Embryonic facial prominence (tissue), 1 donor: ENCODE results near the gene NOTCH1.
"Not testable (repeated sequence)": the region's sequence is repeated elsewhere in the genome, so short reads cannot be mapped to it uniquely, and the experiment has no call there.

Experiments used
- DNase-seq: peaks from one replicate; pipeline ENCODE4 v3.0.0-alpha.2; 2016; ENCODE audit errors: extremely low spot score

The NOTCH1 gene

DNA sequence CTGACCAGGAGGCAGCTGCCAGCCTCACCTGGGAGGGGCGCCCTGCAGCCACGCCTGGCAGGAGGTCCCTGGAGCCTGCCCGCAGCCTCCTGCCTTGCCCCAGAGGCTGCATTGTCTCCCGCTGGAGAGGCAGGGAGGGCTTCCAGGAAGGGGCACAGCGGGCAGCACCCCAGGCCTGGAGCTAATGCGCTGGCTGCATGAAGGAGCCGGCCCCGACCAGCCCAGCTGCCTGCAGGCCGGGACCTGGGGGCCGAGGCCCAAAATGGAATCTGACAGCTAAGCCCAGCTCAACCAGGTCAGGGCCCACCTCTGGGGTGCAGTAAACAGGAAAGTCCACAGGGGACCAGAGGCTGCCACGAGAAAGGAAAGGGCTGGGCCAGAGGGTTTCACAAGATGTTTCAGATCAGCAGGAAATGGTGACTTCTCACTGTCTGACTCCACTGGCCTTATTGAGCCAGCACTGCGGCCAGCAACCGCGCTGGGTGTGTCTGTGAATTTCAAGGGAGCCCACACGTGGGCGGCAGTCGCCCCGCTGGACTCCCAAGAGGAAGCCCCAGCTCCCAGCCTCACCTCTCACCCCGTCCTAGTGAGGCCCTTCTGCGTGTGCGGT is 18.6 kb upstream of the NOTCH1 start:
- DNase-seq = no peak

DNA sequence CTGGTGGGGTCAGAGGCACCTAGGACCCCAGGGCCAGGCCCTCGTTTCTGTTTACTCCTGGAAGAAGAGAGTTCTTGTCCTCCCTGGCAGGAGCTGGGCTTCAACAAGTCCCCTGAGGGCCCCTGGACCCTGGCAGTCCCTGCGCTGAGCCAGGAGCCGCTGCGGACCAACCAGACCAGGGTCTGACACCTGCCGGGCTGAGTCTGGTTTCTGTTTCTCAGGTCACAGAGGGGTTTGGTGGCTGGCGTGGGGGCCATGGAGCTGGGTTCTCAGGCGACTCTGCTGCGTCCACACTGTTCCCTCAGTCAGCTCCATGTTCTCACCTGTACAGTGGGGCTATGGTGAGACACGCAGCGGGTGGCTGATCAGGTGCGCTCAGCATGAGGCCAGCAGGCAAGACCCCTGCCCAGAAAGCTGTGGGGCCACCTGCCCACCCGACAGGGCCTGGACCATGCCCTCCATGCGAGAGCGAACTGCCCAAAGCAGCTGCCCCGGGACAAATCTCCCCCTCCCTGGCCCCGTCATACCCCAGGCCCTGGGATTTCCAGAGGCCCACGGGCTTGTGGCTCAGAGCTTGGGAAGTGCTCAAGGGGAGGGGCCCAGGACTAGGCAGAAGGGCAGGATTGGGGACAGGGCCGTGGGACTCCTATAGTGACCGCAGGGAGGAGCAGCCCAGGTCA is 17.9 kb upstream of the NOTCH1 start:
- no peak for DNase-seq

DNA sequence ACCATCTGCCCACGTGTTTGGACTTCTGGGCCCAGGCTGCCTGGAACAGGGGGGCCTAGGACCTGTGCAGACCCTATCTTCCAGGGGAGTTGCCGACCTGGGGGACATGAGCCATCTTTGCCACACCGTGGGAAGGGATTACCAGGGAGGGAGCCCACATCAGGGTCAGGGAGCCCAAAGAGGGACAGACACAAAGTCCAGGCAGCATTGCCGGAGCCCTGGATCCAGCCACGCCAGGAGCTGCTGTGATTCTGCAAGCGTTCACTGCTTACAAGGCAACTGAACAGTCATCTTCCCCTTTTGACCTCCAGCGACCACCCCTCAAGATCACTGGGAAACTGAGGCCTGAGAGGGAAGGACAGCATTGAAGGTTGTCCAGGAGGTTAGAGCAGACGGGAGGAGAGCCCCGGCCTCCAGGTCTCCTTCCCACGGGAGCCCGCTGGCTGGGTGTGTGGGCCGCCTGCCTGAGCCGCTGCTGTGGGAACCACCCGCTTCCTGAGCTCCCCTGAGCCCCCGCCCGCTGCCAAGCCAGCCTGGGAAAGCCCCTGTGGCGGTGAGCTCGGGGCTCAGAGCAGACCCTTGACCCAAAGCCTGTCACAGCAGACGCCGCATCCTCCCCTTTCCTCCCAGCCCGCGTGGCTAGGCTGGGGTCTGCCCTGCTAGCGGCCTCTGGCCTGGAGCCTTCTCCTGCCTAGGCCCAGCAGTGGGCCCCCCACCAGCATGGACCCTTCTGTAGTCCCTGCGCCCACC is 17.1 kb upstream of the NOTCH1 start:
- DNase-seq = no peak

DNA sequence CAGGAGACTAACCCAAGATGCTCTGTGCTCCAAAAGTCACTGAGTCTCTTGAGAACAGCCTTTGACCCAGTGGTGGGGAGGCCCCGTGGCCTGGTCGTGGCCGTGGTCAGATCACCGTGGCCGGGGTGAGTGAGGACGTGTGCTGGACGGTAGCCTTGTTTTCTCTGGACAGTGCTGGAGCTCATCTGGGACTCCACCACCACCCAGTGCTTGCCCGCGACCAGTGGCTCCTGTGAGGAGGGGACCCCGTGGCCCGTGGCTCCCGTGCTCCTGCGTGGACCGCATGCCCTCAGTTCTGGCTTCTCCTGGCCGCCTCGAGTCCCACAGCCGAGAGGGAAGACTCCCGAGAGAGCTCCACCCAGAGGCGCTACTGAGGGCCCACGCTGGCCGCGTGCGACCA is 15.9 kb upstream of the NOTCH1 start:
- no peak for DNase-seq

DNA sequence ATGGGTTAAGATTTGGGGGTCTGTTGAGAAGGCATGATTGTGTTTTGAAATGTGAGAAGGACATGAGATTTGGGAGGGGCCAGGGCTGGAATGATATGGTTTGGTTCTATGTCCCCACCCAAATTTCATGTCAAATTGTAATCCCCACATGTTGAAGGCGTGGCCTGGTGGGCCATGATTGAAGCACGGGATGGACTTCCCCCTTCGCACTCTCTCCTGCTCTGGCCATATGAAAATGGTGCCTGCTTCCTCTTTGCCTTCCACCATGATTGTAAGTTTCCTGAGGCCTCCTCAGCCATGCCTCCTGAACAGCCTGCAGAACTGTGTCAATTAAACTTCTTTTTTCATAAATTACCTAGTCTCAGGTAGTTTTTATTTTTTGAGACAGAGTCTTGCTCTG is 14.7 kb upstream of the NOTCH1 start:
- no peak for DNase-seq

DNA sequence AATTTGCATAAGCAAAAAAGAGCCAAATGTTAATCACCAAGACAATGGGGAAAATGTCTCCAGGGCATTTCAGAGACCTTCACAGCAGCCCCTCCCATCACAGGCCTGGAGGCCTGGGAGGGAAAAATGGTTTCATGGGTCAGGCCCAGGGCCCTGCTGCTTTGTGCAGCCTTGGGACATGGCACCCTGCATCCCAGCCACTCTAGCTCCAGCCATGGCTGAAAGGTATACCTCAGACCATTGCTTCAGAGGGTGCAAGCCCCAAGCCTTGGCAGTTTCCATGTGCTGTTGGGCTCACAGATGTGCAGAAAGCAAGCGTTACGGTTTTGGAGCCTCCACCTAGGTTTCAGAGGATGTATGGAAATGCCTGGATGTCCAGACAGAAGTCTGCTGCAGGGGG is 13.5 kb upstream of the NOTCH1 start:
- not testable (repeated sequence) for DNase-seq

DNA sequence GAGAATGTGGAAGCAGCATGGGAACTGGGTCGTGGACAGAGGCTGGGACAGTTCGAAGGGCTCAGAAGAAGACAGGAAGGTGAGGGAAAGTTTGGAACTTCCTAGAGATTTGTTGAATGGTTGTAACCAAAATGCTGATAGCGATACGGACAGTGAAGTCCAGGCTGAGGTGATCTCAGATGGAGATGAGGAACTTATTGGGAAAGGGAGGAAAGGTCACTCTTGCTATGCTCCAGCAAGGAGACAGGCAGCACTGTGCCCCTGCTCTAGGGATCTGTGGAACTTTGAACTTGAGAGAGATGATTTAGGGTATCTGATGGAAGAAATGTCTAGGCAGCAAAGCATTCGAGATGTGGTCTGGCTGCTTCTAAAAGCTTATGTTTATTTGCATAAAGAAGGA is 13.0 kb upstream of the NOTCH1 start:
- not testable (repeated sequence) for DNase-seq

DNA sequence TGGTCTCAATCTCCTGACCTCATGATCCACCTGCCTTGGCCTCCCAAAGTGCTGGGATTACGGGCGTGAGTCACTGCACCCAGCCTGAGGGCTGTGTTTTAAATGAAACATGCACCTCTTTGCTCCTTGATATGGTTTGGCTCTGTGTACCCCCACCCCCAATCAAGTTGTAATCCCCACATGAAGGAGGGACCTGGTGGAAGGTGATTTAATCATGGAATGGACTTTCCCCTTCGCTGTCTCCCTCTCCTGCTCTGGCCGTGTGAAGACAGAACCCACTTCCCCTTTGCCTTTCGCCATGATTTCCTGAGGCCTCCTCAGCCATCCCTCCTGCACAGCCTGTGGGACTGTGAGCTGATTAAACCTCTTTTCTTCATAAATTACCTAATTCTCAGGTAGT is 12.5 kb upstream of the NOTCH1 start:
- DNase-seq = no peak

DNA sequence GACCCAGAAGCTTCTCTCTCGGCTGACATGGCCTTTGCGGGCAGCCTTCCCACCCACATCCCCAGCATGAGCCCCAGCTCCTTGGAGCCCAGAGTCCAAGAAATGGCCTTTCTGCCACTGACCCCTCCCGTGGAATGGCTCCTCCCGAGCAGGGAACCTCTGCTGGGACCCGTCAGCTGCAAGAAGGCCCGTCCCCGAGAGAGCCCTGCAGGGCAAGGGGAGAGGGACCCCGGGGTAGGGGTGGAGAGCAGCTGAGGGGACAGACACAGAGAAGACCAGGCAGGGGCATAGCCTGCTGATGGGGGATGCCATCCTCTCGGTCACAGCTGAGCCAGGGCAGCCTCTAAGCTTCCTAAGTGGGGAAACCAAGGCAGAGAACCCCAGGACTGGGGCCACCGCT is 11.2 kb upstream of the NOTCH1 start:
- DNase-seq = no peak

DNA sequence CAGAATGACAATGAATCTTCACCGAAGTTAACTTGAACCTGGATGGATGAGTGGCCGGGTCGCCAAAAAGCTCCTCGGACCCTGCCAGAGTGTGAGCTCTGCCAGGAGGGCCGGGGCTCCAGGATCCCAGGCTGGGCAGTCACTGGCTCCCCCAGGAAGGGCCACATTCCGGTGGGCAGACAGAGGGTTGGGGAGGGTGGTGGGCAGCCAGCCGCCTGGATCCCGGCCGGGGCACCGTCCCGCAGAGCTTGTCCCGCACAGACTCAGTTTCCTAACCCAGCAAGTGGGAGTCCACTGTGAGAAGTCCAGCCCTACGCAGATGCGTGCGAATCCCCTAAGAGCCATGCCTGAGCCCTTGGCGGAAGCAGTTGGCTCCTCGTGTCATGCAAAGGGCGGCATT is 10.3 kb upstream of the NOTCH1 start:
- no peak for DNase-seq

DNA sequence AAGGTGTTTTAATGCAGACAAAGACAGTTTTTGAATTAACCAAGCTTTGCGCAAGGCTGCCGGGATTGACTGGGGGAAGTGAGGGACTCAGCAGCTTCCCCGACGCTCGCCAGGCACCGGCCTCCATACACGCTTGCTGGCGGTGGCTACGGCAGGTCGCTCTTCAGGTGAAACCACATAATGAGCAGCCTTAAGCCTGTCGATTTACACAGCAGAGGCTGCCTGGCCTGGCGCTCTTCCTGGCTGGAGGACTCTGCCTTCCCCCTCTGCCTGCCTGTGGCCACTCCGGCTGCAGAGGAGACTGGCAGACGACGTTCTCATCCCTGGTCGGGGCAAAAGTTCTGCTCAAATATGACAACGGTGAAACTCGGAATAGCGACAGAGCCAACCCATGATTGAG is 9.0 kb upstream of the NOTCH1 start:
- no peak for DNase-seq

DNA sequence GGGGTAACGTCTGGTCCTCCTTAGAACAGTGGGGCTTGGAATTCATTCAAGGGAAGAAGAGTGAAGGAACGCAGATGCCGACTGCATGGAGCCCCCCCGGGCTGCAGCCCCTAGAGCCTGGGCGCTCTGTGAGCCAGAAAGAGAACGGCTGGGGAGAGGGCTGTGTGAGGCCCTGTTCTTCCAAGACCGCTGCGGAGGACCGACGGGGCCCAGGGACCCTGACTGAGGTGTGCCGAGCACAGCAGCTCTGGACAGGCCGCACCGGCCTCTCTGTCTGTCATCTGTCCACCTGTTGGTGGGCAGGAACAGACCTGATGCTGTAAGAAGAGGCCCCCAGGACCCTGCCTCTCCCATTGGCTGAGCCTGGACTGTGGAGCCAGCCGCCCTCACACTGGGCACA is 7.7 kb upstream of the NOTCH1 start:
- DNase-seq = no peak

DNA sequence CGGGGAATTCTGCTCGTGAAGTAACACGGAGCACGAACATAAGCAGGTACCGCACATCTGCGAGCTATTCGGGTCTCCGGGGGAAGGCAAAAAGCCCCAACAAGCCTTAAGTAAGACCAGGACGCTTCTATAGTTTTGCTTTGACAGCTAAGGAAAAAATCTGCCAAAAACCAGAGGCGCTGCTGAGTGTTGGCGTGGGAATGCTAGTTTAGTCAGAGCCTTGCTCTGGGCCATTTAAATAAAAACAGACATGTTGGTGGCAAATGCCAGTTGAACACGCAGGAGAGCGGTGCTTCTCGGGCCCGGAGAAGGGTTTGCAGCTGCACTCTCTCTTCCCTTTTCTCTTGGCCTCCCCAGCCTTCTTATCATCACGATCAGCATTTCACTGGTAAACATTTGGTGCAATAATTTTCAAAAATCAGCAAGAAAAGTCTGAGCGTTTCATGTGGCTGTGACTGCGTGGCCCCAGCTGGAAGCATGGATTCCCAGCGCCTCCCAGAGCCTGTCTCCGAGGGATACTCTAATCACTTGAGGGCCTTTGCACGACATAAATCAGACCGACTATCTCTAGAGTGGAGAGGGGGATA is 6.4 kb upstream of the NOTCH1 start:
- DNase-seq = no peak

DNA sequence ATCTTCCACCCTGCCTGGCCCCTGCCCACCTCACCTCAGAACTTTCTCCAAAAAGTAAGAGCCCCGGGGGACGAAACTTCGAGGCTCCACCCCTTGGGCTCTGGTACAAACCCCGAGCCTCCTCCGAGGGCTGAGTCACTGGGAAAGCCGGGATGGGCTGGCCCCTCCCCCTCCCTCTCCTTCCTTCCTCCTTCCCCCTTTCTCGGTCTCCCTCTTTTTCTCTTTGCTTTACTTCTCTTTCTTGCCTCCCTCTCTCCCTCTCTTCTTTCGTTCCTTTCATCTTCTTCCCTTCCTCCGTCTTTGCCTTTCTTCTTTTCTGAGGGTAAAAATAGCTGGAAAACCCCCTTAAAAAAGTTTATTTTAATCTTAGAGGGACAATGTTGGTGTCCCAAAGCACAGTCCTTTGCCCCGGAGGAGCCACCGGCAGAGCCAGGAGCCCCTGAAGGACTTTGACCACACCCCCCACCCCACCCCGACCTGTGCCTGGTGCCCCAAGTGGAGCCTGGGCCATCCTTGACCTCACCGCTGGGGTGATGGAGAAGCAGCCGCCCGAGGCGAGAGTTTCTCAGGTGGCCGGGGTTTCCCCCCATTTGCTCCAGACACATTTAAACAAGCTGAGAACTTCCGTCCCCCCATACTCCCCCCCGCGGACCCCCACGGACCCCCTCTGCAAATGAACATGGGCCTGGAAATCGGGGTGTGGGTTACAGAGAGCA is 5.7 kb upstream of the NOTCH1 start:
- DNase-seq = no peak

DNA sequence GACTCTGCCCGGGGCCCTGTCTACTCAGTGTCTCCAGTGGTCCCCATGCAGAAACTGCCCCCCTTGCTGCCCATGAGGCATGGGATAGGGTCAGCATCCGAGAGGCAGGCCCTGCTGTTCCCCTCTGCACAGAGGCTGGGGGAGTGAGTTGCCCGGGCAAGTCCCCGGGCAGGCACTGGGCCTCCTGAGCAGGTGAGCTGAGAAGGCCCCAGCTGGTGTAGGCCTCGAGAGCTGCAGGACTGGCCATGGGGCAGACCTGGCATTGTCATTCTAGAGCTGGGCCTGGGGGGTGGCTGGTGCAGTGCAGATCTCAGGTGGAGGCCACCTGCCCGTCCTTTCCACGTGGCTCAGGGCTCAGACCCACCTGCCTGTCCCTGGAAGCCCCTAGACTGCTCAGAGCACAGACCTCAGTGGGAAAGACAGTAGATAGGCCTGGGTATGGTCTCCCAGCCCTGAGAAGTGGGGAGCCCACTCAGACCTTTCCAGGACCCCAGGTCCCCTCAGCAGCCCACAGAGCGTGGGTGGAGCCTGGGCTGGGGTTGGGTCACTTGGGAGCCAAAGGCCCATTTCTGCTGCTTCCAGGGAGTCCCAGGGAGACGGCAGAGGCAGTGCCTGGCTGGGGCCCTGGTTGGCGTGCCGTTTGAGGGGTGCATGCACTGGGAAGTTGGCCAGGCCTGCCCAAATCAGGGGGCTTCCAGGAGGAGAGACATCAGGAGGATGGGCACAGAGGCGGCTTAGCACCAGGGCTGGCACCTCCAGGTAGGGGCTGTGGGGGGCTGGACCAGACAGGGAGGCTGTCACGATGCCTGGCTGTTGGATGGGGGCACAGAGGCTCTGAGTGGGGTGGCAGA is 4.8 kb upstream of the NOTCH1 start:
- no peak for DNase-seq

DNA sequence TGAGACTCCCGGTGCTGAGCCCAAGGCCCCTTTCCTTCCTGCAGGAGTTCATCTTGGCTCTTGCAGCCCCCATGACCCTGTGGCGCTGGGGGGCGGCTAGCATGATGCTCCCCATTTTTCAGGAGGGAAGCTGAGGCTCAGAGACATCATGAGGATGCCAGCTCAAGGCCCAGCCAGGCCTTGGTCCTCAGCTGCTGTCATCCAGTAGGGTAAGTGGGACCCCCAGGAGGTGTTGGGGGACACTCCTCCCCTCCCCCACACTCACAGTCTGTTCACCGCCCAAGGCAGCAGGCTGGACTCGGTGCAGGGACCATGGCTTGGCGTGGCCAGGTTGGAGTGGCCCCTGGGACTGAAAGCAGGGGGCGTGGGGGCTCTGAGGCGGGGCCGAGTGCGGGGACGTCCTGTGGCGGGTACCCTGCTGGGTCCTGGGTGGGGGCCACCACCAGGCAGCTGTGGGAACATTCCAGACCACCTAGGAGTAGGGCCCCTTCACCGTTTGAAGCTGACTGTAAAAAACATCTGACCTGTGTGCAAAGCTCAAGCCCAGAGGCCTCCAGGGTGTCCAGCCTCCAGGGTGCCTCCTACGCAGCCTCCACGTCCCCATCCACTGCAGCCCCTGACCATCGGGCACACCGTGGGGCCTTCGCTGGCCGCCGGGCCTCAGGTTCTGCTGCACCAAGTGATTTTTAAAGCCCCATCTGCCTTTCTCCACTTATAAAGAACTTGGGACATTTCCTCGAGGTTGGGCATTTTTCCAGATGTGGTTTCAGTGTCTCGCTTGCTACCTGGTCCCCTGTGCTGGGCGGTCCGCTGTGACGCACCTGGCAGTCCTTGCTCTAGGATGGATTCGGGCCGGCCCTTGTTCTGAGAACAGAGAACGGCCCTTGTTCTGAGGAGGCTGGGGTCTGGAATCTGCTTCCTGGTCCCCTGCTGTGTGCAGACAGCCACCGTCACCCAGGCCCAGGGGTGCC is 3.4 kb upstream of the NOTCH1 start:
- no peak for DNase-seq

DNA sequence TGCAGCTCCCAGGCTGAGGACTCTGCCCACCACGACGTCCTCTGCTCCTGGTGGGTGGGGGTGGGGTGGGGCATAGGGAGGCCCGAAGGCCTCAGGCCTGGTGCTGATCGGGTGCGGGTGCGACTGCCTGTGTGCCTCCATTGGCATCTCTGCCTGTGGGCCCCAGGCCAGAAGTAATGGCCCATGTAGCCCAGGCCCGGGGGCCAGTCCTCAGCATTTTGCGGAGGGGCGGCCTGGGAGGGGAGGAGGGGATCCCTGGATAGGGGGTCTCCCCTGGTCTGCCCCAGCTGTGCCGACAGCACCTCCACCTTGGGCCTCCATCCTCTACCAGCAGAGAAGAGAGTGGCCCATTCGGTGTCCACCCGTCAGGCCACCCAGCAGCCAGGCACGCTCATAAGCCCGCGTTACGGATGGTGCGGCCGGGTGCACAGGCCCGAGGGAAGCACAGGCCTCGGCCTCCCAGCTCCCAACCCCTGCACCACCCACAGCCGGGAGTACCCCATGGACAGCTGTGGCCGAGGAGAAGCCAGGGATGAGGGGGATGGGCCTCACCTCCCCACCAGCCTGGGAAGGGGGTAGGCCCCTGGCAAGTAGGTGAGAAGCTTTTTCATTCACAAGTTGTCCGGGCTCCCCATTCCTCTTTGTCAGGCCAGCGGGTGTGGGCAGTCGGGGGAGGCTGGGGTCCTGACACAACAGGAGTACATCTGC is 1.8 kb upstream of the NOTCH1 start:
- DNase-seq = no peak

DNA sequence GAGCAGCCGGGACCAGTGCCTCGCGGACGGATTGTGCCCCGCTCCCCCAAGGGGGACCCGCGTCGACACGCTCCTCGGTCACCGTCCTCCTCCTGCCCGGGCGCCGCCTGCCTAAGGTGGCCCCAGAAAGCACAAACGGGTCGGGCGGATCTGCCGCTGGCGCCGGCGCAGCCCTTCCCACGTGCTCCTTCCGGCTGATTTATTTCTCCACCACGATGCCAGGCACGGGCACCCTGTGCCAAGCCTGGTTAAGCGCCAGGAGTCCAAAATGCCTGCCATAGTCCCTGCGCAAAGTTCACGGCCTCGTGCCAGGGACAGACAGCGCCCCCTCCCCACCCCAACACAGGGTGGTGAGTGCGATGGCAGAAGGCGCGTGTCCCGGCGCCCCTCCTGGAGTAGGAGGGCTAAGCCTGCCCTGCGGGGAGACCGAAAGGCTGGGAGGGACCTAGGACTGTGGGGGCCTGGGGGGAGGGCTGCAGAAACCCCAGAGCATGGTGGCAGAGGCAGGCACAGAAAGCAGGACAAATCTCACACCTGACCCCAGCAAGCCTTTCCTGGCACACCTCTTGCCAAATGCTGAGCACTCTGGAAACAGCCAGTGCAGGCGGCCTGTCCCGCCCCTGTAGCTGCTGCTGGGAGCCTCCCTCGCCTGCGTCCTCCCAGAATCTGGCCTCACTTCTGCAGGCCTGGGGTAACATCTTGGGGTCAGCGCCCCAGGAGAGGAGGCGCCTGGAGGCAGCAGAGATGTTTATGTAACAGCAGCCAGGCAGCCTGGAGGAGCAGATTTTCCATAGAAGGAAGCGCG is 1.1 kb upstream of the NOTCH1 start:
- DNase-seq = no peak

DNA sequence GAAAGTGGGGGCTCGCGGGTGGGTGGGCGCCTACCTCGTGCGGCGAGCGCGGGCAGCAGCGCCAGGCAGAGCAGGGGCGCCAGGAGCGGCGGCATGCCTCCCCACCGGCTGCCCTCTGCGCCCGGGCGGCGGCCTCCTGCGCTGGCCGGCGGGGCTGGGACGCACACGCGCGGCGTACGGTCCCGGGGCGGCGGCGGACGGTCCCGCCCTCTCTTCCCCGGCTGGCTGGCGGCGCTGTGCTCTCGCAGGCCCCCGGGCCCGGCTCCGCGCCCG is 220 bp downstream of the NOTCH1 start:
- no peak for DNase-seq
